KMS-11 (cell line): ENCODE results near the gene USP38.
A peak's percentile ranks its signal among the peaks of the same experiment; 100 is the strongest.

ENCODE experiments used
- H2AFZ ChIP-seq: fragments of 200-600 bp; sonication (generic); 2 replicates; pipeline ENCODE4 v1.6.1; 2016; ENCODE audit warnings: antibody characterized with exemption, mixed run types, low read depth
- H3K27ac ChIP-seq: fragments of 200-600 bp; sonication (generic); 2 replicates; pipeline ENCODE4 v1.6.1; 2016; ENCODE audit warnings: mild to moderate bottlenecking, mixed run types
- H3K27me3 ChIP-seq: fragments of 200-600 bp; sonication (generic); 2 replicates; pipeline ENCODE4 v1.6.1; 2017; ENCODE audit warnings: mild to moderate bottlenecking, low read depth, mixed run types, moderate library complexity; ENCODE audit not compliant: insufficient read depth
- H3K36me3 ChIP-seq: fragments of 200-600 bp; sonication (generic); 2 replicates; pipeline ENCODE4 v1.6.1; 2017; ENCODE audit warnings: mild to moderate bottlenecking, mixed run types; ENCODE audit not compliant: insufficient read depth
- H3K4me1 ChIP-seq: fragments of 200-600 bp; sonication (generic); 2 replicates; pipeline ENCODE4 v1.6.1; 2016; ENCODE audit warnings: mild to moderate bottlenecking, low read depth, mixed run types; ENCODE audit not compliant: poor library complexity, severe bottlenecking
- H3K4me2 ChIP-seq: fragments of 200-600 bp; sonication (generic); 2 replicates; pipeline ENCODE4 v1.7.0; 2016; ENCODE audit warnings: mild to moderate bottlenecking, mixed run types
- H3K4me3 ChIP-seq: fragments of 200-600 bp; sonication (generic); IDR thresholded peaks from 2 replicates; pipeline ENCODE4 v1.6.1; 2017; ENCODE audit warnings: low read depth, low read length, mixed read lengths; ENCODE audit not compliant: insufficient read depth
- H3K79me2 ChIP-seq: fragments of 200-600 bp; sonication (generic); 2 replicates; pipeline ENCODE4 v1.6.1; 2016; ENCODE audit warnings: low read depth, mixed run types; ENCODE audit not compliant: insufficient read depth
- H3K9ac ChIP-seq: fragments of 200-600 bp; sonication (generic); 2 replicates; pipeline ENCODE4 v1.6.1; 2016; ENCODE audit warnings: mild to moderate bottlenecking, mixed run types
- H4K20me1 ChIP-seq: fragments of 200-600 bp; sonication (generic); 2 replicates; pipeline ENCODE4 v1.6.1; 2016; ENCODE audit warnings: mild to moderate bottlenecking, mixed run types; ENCODE audit not compliant: insufficient read depth
- CTCF ChIP-seq: fragments of 200-600 bp; sonication (generic); conservative IDR thresholded peaks from 2 replicates; pipeline ENCODE4 v1.6.1; 2017; ENCODE audit warnings: low read depth, mild to moderate bottlenecking, antibody characterized with exemption, low read length, moderate library complexity, mixed read lengths

Gene USP38

GRCh38 chr4:143184503-143185252 lies at the start of gene USP38:
Gene USP38 (plus strand): TSS chr4:143184917. CDS start chr4:143185451, 534 bp downstream.
- Histone ChIP-seq H3K4me1 (peaks cover 29% of the 10 kb centered on the region), H3K27ac (peak within 1 kb of the TSS; percentile 94), H3K4me3 (peak within 1 kb of the TSS; percentile 51), H3K4me2 (peak within 1 kb of the TSS; percentile 93), H3K36me3 (no peaks in the 10 kb centered on the region; the same call in 1 of the 2 replicates), H3K79me2 (peaks cover 72% of the 10 kb centered on the region), H2AFZ (peak within 1 kb of the TSS; percentile 96), H3K9ac (peak within 1 kb of the TSS; percentile 85), H3K27me3 (no peaks in the 10 kb centered on the region), H4K20me1 (peaks cover 20% of the 10 kb centered on the region; the same call in 1 of the 2 replicates)
- no peak for TF ChIP-seq CTCF

GRCh38 chr4:143135358-143135757 lies 49.4 kb upstream of the USP38 start:
- TF ChIP-seq CTCF = no peak
- no peak overlapping the region for H2AFZ ChIP-seq
- H3K36me3 ChIP-seq = no peaks in the 10 kb centered on the region
- no peak overlapping the region for H3K9ac ChIP-seq
- H3K4me1 ChIP-seq = no peaks in the 10 kb centered on the region
- H3K79me2 ChIP-seq = no peaks in the 10 kb centered on the region
- no peak overlapping the region for H3K4me3 ChIP-seq
- no peak overlapping the region for H3K4me2 ChIP-seq
- H4K20me1 ChIP-seq = no peaks in the 10 kb centered on the region
- H3K27me3 ChIP-seq = no peaks in the 10 kb centered on the region
- H3K27ac ChIP-seq = no peak overlapping the region

- Histone ChIP-seq H3K4me1 (no peaks in the 10 kb centered on the region), H3K79me2 (no peaks in the 10 kb centered on the region), H3K4me2 (no peak overlapping the region)
Observed at GRCh38 chr4:143140696-143141095, 44.0 kb upstream of the USP38 start.

GRCh38 chr4:143148521-143148920 lies 36.2 kb upstream of the USP38 start:
- Histone ChIP-seq H3K27ac (no peak overlapping the region), H3K4me1 (no peaks in the 10 kb centered on the region), H4K20me1 (no peaks in the 10 kb centered on the region), H3K79me2 (no peaks in the 10 kb centered on the region), H2AFZ (no peak overlapping the region), H3K36me3 (no peaks in the 10 kb centered on the region), H3K4me2 (no peak overlapping the region), H3K9ac (no peak overlapping the region), H3K4me3 (no peak overlapping the region), H3K27me3 (no peaks in the 10 kb centered on the region)
- no peak for TF ChIP-seq CTCF

More at GRCh38 chr4:143140696-143141095, 44.0 kb upstream of the USP38 start:
- H4K20me1 ChIP-seq = no peaks in the 10 kb centered on the region
- H2AFZ ChIP-seq = no peak overlapping the region
- H3K36me3 ChIP-seq = no peaks in the 10 kb centered on the region
- H3K27me3 ChIP-seq = no peaks in the 10 kb centered on the region
- H3K9ac ChIP-seq = no peak overlapping the region
- H3K4me3 ChIP-seq = no peak overlapping the region
- no peak for TF ChIP-seq CTCF
- H3K27ac ChIP-seq = no peak overlapping the region
